ENCODE data around the gene ACOX3.

DNA sequence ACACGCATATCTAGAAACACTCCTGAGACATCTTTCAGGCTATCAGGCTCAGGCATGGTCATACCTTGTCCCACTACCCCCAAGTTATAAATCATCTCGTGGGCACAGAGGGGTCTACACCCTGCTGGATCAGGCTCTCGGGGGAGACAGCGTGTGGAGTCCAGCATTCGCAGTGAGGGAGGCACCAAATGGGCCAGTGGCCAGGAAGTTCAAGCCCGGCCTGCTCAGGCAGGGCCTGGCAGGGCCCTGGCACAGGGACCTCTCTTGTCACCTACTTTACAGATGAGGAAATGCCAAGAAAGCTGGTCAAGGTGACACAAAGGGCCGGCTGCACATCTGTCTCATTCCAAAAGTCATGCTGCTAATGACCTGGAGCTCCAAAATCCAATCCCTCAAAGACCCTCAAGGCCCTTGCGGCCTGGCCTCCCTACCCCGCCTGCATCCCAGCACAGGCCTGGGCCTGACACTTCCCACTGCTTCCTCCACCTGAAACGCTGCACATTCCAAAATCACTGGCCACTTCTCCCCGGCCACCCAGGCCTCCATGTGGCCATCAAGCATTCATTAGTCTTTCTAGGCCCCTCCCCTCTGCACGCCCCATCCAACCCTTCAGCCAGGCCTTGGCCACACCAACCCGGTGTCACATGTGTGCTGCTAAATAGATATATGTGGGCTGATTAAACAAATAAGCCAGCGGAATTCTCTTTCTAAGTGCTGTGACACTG, 35.6 kb downstream of the ACOX3 start:
- TF ChIP-seq, protein P1, sequence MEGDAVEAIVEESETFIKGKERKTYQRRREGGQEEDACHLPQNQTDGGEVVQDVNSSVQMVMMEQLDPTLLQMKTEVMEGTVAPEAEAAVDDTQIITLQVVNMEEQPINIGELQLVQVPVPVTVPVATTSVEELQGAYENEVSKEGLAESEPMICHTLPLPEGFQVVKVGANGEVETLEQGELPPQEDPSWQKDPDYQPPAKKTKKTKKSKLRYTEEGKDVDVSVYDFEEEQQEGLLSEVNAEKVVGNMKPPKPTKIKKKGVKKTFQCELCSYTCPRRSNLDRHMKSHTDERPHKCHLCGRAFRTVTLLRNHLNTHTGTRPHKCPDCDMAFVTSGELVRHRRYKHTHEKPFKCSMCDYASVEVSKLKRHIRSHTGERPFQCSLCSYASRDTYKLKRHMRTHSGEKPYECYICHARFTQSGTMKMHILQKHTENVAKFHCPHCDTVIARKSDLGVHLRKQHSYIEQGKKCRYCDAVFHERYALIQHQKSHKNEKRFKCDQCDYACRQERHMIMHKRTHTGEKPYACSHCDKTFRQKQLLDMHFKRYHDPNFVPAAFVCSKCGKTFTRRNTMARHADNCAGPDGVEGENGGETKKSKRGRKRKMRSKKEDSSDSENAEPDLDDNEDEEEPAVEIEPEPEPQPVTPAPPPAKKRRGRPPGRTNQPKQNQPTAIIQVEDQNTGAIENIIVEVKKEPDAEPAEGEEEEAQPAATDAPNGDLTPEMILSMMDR (IDR thresholded peaks at IDR 0.05): no peak
- TF ChIP-seq TCF12 (IDR thresholded peaks at IDR 0.05): no peak
- no peak for TF ChIP-seq TEAD4 (IDR thresholded peaks at IDR 0.05; ENCODE audit: borderline replicate concordance, insufficient read depth)
- no peak for TF ChIP-seq POLR2AphosphoS5 (IDR thresholded peaks at IDR 0.05; ENCODE audit: low read depth, low read length)
- no peak for TF ChIP-seq RAD21 (IDR thresholded peaks at IDR 0.05; ENCODE audit: low read length)
- TF ChIP-seq, protein P2, sequence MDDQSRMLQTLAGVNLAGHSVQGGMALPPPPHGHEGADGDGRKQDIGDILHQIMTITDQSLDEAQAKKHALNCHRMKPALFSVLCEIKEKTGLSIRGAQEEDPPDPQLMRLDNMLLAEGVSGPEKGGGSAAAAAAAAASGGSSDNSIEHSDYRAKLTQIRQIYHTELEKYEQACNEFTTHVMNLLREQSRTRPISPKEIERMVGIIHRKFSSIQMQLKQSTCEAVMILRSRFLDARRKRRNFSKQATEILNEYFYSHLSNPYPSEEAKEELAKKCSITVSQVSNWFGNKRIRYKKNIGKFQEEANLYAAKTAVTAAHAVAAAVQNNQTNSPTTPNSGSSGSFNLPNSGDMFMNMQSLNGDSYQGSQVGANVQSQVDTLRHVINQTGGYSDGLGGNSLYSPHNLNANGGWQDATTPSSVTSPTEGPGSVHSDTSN (IDR thresholded peaks at IDR 0.05): no peak
